ENCODE data around the gene GPX3. TPM values are rescaled to one million over a fixed set of nuclear protein-coding genes. Genes with fewer than 3 reads are reported as not detected.

Gene GPX3
- total and polyA plus RNA-seq, 9 of the 15 experiments (the other 6 are each of a cell fraction or from before 2014, with no cell fraction given) = 0.25 to 0.86 TPM; not detected in 7

DNA sequence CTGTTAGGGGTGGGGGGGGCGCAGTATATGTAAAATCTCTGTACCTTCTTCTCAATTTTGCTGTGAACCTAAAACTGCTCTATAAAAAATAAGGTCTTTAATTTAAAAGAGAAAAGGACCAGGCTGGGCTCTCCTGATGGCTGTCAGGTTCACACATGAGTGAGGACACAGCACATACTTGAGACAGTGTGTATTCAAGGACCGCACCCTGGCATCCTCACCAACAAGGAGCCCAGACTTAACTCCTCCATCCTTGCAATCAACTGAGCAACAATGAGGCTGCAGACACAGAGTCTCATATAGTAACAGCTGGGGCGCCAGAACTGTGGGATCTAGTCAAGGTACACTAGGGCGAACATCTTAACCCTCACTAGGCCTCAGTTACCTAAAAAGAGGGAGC, 50.6 kb downstream of the GPX3 start:
- H3K79me2 ChIP-seq (ENCODE audit: control insufficient read depth, insufficient read depth, low read length) = peaks cover 67% of the 10 kb centered on the region
- H3K27me3 ChIP-seq (ENCODE audit: control insufficient read depth in 2 of 2, insufficient read depth in 2 of 2, low read length in 2 of 2) = no peaks in the 10 kb centered on the region; a peak in 1 of 5 replicates
- ChIA-PET CTCF (ENCODE audit: low intra/inter-chr PET ratio) (no interaction called here), POLR2A (interaction anchor here (1.0 to 1.5 kb wide), 4 partner anchors 11 to 33 kb away, joined by 3 to 8 read pairs (median 3); partner anchors contain the start of gene TNIP1)
- 78% methylated on average over 4 of the region's 4 CpGs for WGBS (ENCODE audit: insufficient coverage, low coverage, missing lambda C conversion rate)
- H3K4me1 ChIP-seq (replicated peaks in 1 of 2; ENCODE audit: control insufficient read depth in 2 of 2, insufficient read depth in 2 of 2, low read length in 2 of 2) = peaks cover 3 to 7% of the 10 kb centered on the region in 2 experiments; a peak in 2 of 5 replicates
- no peak for TF ChIP-seq MYBL2 (IDR thresholded peaks at IDR 0.05; ENCODE audit: low read depth)
- no peak for TF ChIP-seq MYBL2 (CRISPR knock-in tag; IDR thresholded peaks at IDR 0.05; ENCODE audit: borderline replicate concordance)
- TF ChIP-seq, protein P1, sequence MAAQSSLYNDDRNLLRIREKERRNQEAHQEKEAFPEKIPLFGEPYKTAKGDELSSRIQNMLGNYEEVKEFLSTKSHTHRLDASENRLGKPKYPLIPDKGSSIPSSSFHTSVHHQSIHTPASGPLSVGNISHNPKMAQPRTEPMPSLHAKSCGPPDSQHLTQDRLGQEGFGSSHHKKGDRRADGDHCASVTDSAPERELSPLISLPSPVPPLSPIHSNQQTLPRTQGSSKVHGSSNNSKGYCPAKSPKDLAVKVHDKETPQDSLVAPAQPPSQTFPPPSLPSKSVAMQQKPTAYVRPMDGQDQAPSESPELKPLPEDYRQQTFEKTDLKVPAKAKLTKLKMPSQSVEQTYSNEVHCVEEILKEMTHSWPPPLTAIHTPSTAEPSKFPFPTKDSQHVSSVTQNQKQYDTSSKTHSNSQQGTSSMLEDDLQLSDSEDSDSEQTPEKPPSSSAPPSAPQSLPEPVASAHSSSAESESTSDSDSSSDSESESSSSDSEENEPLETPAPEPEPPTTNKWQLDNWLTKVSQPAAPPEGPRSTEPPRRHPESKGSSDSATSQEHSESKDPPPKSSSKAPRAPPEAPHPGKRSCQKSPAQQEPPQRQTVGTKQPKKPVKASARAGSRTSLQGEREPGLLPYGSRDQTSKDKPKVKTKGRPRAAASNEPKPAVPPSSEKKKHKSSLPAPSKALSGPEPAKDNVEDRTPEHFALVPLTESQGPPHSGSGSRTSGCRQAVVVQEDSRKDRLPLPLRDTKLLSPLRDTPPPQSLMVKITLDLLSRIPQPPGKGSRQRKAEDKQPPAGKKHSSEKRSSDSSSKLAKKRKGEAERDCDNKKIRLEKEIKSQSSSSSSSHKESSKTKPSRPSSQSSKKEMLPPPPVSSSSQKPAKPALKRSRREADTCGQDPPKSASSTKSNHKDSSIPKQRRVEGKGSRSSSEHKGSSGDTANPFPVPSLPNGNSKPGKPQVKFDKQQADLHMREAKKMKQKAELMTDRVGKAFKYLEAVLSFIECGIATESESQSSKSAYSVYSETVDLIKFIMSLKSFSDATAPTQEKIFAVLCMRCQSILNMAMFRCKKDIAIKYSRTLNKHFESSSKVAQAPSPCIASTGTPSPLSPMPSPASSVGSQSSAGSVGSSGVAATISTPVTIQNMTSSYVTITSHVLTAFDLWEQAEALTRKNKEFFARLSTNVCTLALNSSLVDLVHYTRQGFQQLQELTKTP (IDR thresholded peaks at IDR 0.05; ENCODE audit: low read depth in 1 of 2, partially characterized antibody in 2 of 2) = no peak
- DNase-seq (ENCODE audit: extremely low read depth in 1 of 4, low spot score in 3 of 4) (no peak), FAIRE-seq (no peak), ATAC-seq (no peak)
- BruUV-seq (replicated peaks) = no TSS peak
- no peak overlapping the region; a peak in 1 of 4 replicates for H3K9ac ChIP-seq (ENCODE audit: insufficient read depth in 1 of 2, low read depth in 2 of 2, low read length in 2 of 2)
- intact Hi-C loops (cut with micrococcal nuclease) (no loop called here), in situ Hi-C loops (cut with MboI) (no loop called here)
- H3K9me1 ChIP-seq (ENCODE audit: control insufficient read depth, insufficient read depth, low read length) = peaks cover 9% of the 10 kb centered on the region
- no peak overlapping the region for H2AFZ ChIP-seq (ENCODE audit: low read depth, low read length)
- no peak overlapping the region for H3K4me3 ChIP-seq
- no peak overlapping the region for H3K27ac ChIP-seq (ENCODE audit: extremely low read depth, low read depth, low read length)
- no peaks in the 10 kb centered on the region for H3K9me3 ChIP-seq (replicated peaks; ENCODE audit: control insufficient read depth, insufficient read depth, low read depth, low read length)
- no peak overlapping the region for H3K4me2 ChIP-seq (ENCODE audit: insufficient read depth, low read length)
- H3K36me3 ChIP-seq (ENCODE audit: control insufficient read depth, insufficient read depth, low read length) = peaks cover 30% of the 10 kb centered on the region
- peaks cover 36% of the 10 kb centered on the region for H4K20me1 ChIP-seq (replicated peaks; ENCODE audit: control insufficient read depth, insufficient read depth, low read length)

Measured in K562 (cell line).